WTC11 (cell line): ENCODE measurements around the gene CTNNBIP1. TPM values are rescaled to one million over a fixed set of nuclear protein-coding genes. Genes with fewer than 3 reads are reported as not detected.

Source experiments
- ATAC-seq: fragments of 200-7000 bp; cut with Tn5 transposase; 2 replicates; pipeline ENCODE4 v1.10.0; 2021; ENCODE audit warnings: mild to moderate bottlenecking, moderate library complexity
- CTCF ChIA-PET: fragments of 300-600 bp; sonication (Branson Sonifier 250); formaldehyde crosslinking; loops from one replicate; lab custom pipeline; 2021; ENCODE audit warnings: antibody characterized with exemption; lab: Charles Lee
- POLR2A ChIA-PET: fragments of 350-600 bp; sonication (Branson Sonifier 250); formaldehyde crosslinking; loops from one replicate; lab custom pipeline; 2021; ENCODE audit warnings: antibody characterized with exemption; lab: Charles Lee
- DNase-seq: peaks from one replicate; pipeline ENCODE4 v3.0.0; 2021; ENCODE audit warnings: low spot score
- H3K27ac Mint-ChIP-seq: 2 replicates; pipeline ENCODE4 v1.8.0; 2021; ENCODE audit warnings: mixed read lengths
- H3K27me3 Mint-ChIP-seq: 2 replicates; pipeline ENCODE4 v1.8.0; 2021; ENCODE audit warnings: low read depth, mild to moderate bottlenecking, moderate library complexity, mixed read lengths
- H3K36me3 Mint-ChIP-seq: 2 replicates; pipeline ENCODE4 v1.8.0; 2021; ENCODE audit warnings: mixed read lengths
- H3K4me1 Mint-ChIP-seq: 2 replicates; pipeline ENCODE4 v1.8.0; 2022; ENCODE audit warnings: mixed read lengths
- H3K4me3 Mint-ChIP-seq: 2 replicates; pipeline ENCODE4 v1.8.0; 2021; ENCODE audit warnings: mild to moderate bottlenecking, moderate library complexity, mixed read lengths
- H3K9me3 Mint-ChIP-seq: 2 replicates; pipeline ENCODE4 v1.8.0; 2021; ENCODE audit warnings: mixed read lengths
- ELF4 ChIP-seq: sonication (generic); formaldehyde crosslinking; IDR thresholded peaks from 2 replicates; pipeline ENCODE4 v1.8.1; 2022; ENCODE audit warnings: low read depth, mild to moderate bottlenecking, moderate library complexity, missing genetic modification reagents
- ERG ChIP-seq: fragments of 250-450 bp; sonication (Bioruptor Pico); IDR thresholded peaks from 2 replicates; pipeline ENCODE4 v1.8.0; 2021; ENCODE audit warnings: mild to moderate bottlenecking
- FOXJ3 ChIP-seq: sonication (generic); formaldehyde crosslinking; IDR thresholded peaks from 2 replicates; pipeline ENCODE4 v1.9.0; 2021; ENCODE audit warnings: missing genetic modification reagents, mild to moderate bottlenecking, borderline replicate concordance
- GRHL2 ChIP-seq: fragments of 250-450 bp; sonication (Bioruptor Pico); IDR thresholded peaks from 2 replicates; pipeline ENCODE4 v1.8.0; 2022; ENCODE audit warnings: mild to moderate bottlenecking, moderate library complexity; ENCODE audit not compliant: insufficient replicate concordance, severe bottlenecking
- IRF2 ChIP-seq: sonication (generic); formaldehyde crosslinking; IDR thresholded peaks from 2 replicates; pipeline ENCODE4 v1.8.0; 2022; ENCODE audit warnings: low read depth, missing genetic modification reagents, borderline replicate concordance
- JUN ChIP-seq: sonication (generic); formaldehyde crosslinking; IDR thresholded peaks from 2 replicates; pipeline ENCODE4 v1.8.0; 2023; ENCODE audit warnings: mild to moderate bottlenecking, missing genetic modification reagents
- SMAD3 ChIP-seq: sonication (generic); formaldehyde crosslinking; IDR thresholded peaks from 2 replicates; pipeline ENCODE4 v1.8.0; 2022; ENCODE audit warnings: missing genetic modification reagents, mild to moderate bottlenecking, borderline replicate concordance
- ZNF512 ChIP-seq: sonication (generic); formaldehyde crosslinking; IDR thresholded peaks from 2 replicates; pipeline ENCODE4 v1.8.1; 2022; ENCODE audit warnings: missing genetic modification reagents, borderline replicate concordance
- ZNF671 ChIP-seq: fragments of 250-450 bp; sonication (Bioruptor Pico); IDR thresholded peaks from 2 replicates; pipeline ENCODE4 v1.8.0; 2021; ENCODE audit warnings: mild to moderate bottlenecking
- total RNA-seq: library from RNA; stranded (reverse); gene quantifications from 3 replicates; pipeline ENCODE4 v1.2.3, GENCODE V29; 2021
- TF ChIP-seq, protein P1 (sequence below): sonication (generic); formaldehyde crosslinking; conservative IDR thresholded peaks from 2 replicates; pipeline ENCODE4 v1.8.1; 2023; ENCODE audit warnings: mild to moderate bottlenecking, low read depth, missing genetic modification reagents, moderate library complexity
- TF ChIP-seq, protein P2 (sequence below): sonication (generic); formaldehyde crosslinking; IDR thresholded peaks from 2 replicates; pipeline ENCODE4 v1.8.0; 2022; ENCODE audit warnings: mild to moderate bottlenecking, missing genetic modification reagents
- TF ChIP-seq, protein P3 (sequence below): sonication (generic); formaldehyde crosslinking; IDR thresholded peaks from 2 replicates; pipeline ENCODE4 v1.8.0; 2022; ENCODE audit warnings: mild to moderate bottlenecking, missing genetic modification reagents
- TF ChIP-seq, protein P4 (sequence below): fragments of 250-450 bp; sonication (Bioruptor Pico); IDR thresholded peaks from 2 replicates; pipeline ENCODE4 v1.9.0; 2021; ENCODE audit warnings: mild to moderate bottlenecking

CTNNBIP1 gene
- total RNA-seq, 1 experiment from 2014 or later = 58.2 TPM

- TF ChIP-seq, protein P1, sequence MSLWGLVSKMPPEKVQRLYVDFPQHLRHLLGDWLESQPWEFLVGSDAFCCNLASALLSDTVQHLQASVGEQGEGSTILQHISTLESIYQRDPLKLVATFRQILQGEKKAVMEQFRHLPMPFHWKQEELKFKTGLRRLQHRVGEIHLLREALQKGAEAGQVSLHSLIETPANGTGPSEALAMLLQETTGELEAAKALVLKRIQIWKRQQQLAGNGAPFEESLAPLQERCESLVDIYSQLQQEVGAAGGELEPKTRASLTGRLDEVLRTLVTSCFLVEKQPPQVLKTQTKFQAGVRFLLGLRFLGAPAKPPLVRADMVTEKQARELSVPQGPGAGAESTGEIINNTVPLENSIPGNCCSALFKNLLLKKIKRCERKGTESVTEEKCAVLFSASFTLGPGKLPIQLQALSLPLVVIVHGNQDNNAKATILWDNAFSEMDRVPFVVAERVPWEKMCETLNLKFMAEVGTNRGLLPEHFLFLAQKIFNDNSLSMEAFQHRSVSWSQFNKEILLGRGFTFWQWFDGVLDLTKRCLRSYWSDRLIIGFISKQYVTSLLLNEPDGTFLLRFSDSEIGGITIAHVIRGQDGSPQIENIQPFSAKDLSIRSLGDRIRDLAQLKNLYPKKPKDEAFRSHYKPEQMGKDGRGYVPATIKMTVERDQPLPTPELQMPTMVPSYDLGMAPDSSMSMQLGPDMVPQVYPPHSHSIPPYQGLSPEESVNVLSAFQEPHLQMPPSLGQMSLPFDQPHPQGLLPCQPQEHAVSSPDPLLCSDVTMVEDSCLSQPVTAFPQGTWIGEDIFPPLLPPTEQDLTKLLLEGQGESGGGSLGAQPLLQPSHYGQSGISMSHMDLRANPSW (CRISPR knock-in tag) = no peak
- TF ChIP-seq, protein P2, sequence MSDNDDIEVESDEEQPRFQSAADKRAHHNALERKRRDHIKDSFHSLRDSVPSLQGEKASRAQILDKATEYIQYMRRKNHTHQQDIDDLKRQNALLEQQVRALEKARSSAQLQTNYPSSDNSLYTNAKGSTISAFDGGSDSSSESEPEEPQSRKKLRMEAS (CRISPR knock-in tag) = no peak
Observed at GRCh38 chr1:9825093-9826074, 84.7 kb downstream of the CTNNBIP1 start (continued).

DNA sequence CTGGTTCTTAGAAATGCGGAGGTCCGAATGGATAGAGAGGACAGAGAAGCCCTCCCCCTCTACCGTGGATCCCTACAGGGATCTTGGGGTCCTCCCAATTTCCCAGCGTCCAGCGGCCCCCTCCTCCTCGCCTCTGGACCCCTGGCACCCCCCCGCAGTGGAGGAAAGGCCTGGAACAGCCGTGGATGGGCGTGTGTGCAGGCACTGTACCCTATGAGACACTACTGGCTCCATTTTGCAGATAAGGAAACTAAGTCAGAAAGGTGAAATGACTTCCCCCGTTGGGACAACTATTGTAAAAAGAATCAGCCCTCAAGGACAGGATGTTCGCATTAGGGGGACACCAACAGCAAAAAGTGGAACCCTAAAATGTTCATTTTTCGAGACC lies 85.4 kb downstream of the CTNNBIP1 start:
- ChIA-PET CTCF (no interaction called here), POLR2A (interaction anchor here (1.0 kb wide), 1 partner anchor 40 kb away, joined by 3 read pairs; no protein-coding TSS in a partner anchor)
- ATAC-seq (no peak), DNase-seq (no peak)
- peaks cover 35% of the 10 kb centered on the region for H3K27me3 Mint-ChIP-seq
- H3K27ac Mint-ChIP-seq = no peak overlapping the region
- no peaks in the 10 kb centered on the region for H3K36me3 Mint-ChIP-seq
- peaks cover 49% of the 10 kb centered on the region for H3K4me1 Mint-ChIP-seq
- TF ChIP-seq JUN = no peak
- TF ChIP-seq SMAD3 = no peak
- TF ChIP-seq ZNF512 (CRISPR knock-in tag) = no peak
- no peak for TF ChIP-seq ERG
- no peak for TF ChIP-seq IRF2 (CRISPR knock-in tag)
- TF ChIP-seq, protein P2 (CRISPR knock-in tag) = no peak
- no peak for TF ChIP-seq FOXJ3
- TF ChIP-seq ELF4 (CRISPR knock-in tag) = no peak
- TF ChIP-seq, protein P3, sequence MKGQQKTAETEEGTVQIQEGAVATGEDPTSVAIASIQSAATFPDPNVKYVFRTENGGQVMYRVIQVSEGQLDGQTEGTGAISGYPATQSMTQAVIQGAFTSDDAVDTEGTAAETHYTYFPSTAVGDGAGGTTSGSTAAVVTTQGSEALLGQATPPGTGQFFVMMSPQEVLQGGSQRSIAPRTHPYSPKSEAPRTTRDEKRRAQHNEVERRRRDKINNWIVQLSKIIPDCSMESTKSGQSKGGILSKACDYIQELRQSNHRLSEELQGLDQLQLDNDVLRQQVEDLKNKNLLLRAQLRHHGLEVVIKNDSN (CRISPR knock-in tag) = no peak
- TF ChIP-seq, protein P4, sequence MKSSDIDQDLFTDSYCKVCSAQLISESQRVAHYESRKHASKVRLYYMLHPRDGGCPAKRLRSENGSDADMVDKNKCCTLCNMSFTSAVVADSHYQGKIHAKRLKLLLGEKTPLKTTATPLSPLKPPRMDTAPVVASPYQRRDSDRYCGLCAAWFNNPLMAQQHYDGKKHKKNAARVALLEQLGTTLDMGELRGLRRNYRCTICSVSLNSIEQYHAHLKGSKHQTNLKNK (CRISPR knock-in tag) = no peak
- TF ChIP-seq ZNF671 (CRISPR knock-in tag) = no peak
- no peak for TF ChIP-seq GRHL2
- peak overlapping the region; percentile 71 for H3K4me3 Mint-ChIP-seq
- no peaks in the 10 kb centered on the region for H3K9me3 Mint-ChIP-seq
